Psoas muscle (tissue), 8 donors: ENCODE data around the gene PHOX2A. TPM values are rescaled to one million over a fixed set of nuclear protein-coding genes. Genes with fewer than 3 reads are reported as not detected.
"Not testable (repeated sequence)": the region's sequence is repeated elsewhere in the genome, so short reads cannot be mapped to it uniquely, and the experiment has no call there.

Experiments
- ATAC-seq, 4 donors: fragments of 200-7000 bp; cut with Tn5 transposase; one replicate each; pipeline ENCODE4 v1.9.1; 2020; ENCODE audit warnings: moderate library complexity in 3 of 4, mild to moderate bottlenecking in 2 of 4
- DNase-seq, 2 donors: peaks; one replicate each; pipeline ENCODE4 v3.0.0-alpha.2; 2020
- H3K27ac ChIP-seq: fragments of 200-600 bp; one replicate; pipeline ENCODE4 v1.8.0; 2022
- H3K27me3 ChIP-seq, 3 donors: fragments of 200-600 bp in 1 of 3; one replicate each; pipeline versions ENCODE4 v1.6.1 to v1.8.0; 2013 to 2022; ENCODE audit warnings: low read length in 2 of 3, mild to moderate bottlenecking in 2 of 3, moderate library complexity in 1 of 3; ENCODE audit not compliant: insufficient read depth in 3 of 3
- H3K36me3 ChIP-seq, 2 donors: fragments of 200-600 bp in 1 of 2; one replicate each; pipeline versions ENCODE4 v1.6.1 to v1.8.0; 2013 to 2022; ENCODE audit warnings: low read depth in 1 of 2, mild to moderate bottlenecking in 1 of 2, moderate library complexity in 1 of 2; ENCODE audit not compliant: insufficient read depth in 1 of 2
- H3K4me1 ChIP-seq: fragments of 200-600 bp; one replicate; pipeline ENCODE4 v1.8.0; 2022
- H3K4me3 ChIP-seq: fragments of 200-600 bp; one replicate; pipeline ENCODE4 v1.8.0; 2022; ENCODE audit warnings: mild to moderate bottlenecking
- H3K9me3 ChIP-seq: fragments of 200-600 bp; one replicate; pipeline ENCODE4 v1.8.0; 2022
- WGBS, 3 donors: extraction: QIAGEN DNeasy Blood & Tissue Kit; methylation state at CpG; one replicate each; pipeline versions ENCODE4 v1.1.6 to v1.1.7; 2013; 5-methylcytosine and 5-hydroxymethylcytosine counted together
- intact Hi-C, 2 donors: fragments of 100-400 bp; cut with DNase I; formaldehyde crosslinking; loops; one replicate each; pipeline versions ENCODE4 v1.11.0 to v1.14.2; 2022
- polyA plus RNA-seq, 3 donors: library from polyadenylated mRNA; stranded (reverse); fragments of 200-250 nt; gene quantifications; one replicate each; pipeline ENCODE4 v1.2.3, GENCODE V29; 2013
- total RNA-seq, 4 donors: library from RNA; stranded (reverse); fragmentation: NEBNext Ultra II Directional in 2 of 4; extraction: Animal tissue kit (Norgen Biotek cat#: 25700) in 2 of 4; gene quantifications; one replicate each; pipeline versions ENCODE4 v1.2.1 to v1.2.4, GENCODE V29; 2021 to 2023
- TF ChIP-seq, protein P1 (sequence below): fragments of 200-600 bp; IDR thresholded peaks from one replicate; pipeline ENCODE4 v1.8.0; 2022; ENCODE audit warnings: antibody characterized with exemption
- donor health status: healthy with polysubstance abuse.
- donor health status: DM: no; HTN: no; CAD: no; lungs with moderate emphysema.
- donor health status: Bipolar disorder and iron deficiency.
- donor health status: healthy.
- donor health status: DM: yes; HTN: yes; CAD: no.
- donor health status: DM: no; HTN: no; CAD: no.
- donor health status: DM: no; HTN: no; CAD: no.
- donor health status: DM: yes; HTN: yes; CAD: no.

Gene PHOX2A
- total and polyA plus RNA-seq, 7 donors, result 0.07 TPM; not detected in 6

DNA sequence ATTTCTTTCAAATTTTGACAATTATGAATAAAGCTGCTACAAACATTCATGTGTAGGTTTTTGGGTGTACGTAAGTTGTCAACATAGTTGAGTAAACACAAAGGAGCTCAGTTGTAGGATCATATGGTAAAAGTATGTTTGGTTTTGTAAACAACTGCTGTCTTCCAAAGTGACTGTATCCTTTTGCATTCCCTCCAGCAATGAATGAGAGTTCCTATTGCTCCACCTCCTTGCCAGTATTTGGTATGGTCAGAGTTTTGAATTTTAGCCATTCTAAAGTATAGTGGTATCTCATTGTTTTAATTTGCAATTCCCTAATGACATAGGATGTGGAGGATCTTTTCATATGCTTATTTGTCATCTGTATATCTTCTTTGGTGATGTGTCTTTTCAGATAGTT is 28.0 kb upstream of the PHOX2A start:
- Histone ChIP-seq H3K36me3 (no peaks in the 10 kb centered on the region), H3K4me1 (no peaks in the 10 kb centered on the region), H3K9me3 (no peaks in the 10 kb centered on the region), H3K27ac (no peak overlapping the region), H3K27me3 (peaks cover 0 to 8% (median 0%) of the 10 kb centered on the region in 3 donors), H3K4me3 (no peak overlapping the region)
- ATAC-seq, result no peak
- no peak for DNase-seq
- intact Hi-C loops, result no loop called here
- 85 to 93% (median 92%) methylated on average over 1 of the region's 1 CpG for WGBS, 3 donors
- TF ChIP-seq, protein P1, sequence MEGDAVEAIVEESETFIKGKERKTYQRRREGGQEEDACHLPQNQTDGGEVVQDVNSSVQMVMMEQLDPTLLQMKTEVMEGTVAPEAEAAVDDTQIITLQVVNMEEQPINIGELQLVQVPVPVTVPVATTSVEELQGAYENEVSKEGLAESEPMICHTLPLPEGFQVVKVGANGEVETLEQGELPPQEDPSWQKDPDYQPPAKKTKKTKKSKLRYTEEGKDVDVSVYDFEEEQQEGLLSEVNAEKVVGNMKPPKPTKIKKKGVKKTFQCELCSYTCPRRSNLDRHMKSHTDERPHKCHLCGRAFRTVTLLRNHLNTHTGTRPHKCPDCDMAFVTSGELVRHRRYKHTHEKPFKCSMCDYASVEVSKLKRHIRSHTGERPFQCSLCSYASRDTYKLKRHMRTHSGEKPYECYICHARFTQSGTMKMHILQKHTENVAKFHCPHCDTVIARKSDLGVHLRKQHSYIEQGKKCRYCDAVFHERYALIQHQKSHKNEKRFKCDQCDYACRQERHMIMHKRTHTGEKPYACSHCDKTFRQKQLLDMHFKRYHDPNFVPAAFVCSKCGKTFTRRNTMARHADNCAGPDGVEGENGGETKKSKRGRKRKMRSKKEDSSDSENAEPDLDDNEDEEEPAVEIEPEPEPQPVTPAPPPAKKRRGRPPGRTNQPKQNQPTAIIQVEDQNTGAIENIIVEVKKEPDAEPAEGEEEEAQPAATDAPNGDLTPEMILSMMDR, result no peak

DNA sequence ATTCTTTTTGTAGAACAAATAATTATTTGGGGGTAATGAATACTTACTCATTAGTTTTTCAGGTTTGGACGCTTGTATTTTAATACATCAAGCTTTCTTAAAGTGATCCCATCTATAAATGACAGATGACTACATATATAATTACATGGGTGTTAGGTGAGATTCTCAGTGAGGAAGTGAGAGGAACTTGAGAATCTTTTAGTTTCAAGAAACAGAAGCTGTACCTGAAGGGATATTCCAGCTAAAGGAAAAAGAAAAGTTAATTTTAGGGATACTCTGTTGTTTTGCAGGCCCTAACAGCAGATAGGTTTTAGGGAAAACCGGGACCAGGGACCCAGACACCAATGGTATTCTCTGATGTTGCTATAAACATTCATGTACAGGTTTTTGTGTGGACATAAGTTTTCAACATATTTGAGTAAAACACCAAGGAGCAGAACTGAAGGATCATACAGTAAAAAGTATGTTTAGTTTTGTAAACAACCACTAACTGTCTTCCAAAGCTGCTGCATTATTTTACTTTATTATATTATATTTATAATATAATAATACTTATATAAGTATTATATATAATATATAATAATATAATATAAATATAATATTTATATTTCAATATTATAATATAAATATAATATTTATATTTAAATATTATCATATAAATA is 24.1 kb upstream of the PHOX2A start:
- no peaks in the 10 kb centered on the region for H3K36me3 ChIP-seq
- WGBS, 3 donors, result 63 to 79% (median 76%) methylated on average over 2 of the region's 2 CpGs
- H3K27ac ChIP-seq, result no peak overlapping the region
- TF ChIP-seq, protein P1, result no peak
- no peaks in the 10 kb centered on the region for H3K4me1 ChIP-seq
- peaks cover 0 to 8% (median 0%) of the 10 kb centered on the region in 3 donors for H3K27me3 ChIP-seq
- no peak overlapping the region for H3K4me3 ChIP-seq
- no peaks in the 10 kb centered on the region for H3K9me3 ChIP-seq
- no peak for ATAC-seq
- DNase-seq, result no peak
- intact Hi-C loops, result no loop called here

DNA sequence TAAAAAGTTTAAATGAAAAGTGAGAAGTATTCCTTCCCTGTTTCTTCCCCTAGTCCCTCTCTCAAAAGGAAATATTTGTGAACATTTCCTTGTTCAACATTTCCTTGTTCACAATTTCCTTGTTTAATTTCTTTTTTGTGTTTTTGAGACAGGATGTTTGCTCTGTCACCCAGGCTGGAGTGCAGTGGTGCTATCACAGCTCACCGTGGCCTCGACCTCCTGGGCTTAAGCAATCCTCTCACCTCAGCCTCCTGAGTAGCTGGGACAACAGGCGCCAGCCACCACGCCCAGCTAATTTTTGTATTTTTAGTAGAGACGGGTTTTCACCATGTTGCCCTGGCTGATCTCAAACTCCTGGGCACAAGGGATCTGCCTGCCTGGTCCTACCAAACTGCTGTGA is 23.0 kb upstream of the PHOX2A start:
- intact Hi-C loops, H3K27ac ChIP-seq, H3K36me3 ChIP-seq, H3K4me1 ChIP-seq, H3K4me3 ChIP-seq, ATAC-seq, H3K9me3 ChIP-seq, H3K27me3 ChIP-seq, DNase-seq: not testable (repeated sequence)
- 77 to 87% (median 80%) methylated on average over 5 of the region's 5 CpGs for WGBS, 3 donors

DNA sequence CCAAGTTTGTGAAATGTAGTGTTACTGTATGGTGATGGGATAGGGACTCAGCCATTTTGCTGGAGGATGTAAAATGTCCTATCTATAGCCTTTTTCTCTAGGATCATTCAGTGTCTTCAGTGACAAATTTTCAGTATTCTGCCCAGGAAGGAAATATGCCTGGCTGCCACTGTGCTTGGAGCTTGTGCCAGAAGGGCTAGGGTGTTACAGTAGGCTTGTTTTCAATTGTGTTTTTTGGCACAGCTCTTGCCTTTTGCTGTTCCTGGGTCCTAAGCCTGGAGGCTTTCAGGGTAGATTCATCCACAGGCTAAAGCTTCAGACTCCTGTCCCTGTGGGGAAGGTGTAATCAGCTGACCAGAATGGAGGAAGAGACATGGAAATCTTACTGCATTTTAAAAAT is 22.0 kb upstream of the PHOX2A start:
- H3K36me3 ChIP-seq, result no peaks in the 10 kb centered on the region
- no peak overlapping the region for H3K27ac ChIP-seq
- TF ChIP-seq, protein P1, result no peak
- no peak overlapping the region for H3K4me3 ChIP-seq
- H3K4me1 ChIP-seq, result no peaks in the 10 kb centered on the region
- H3K9me3 ChIP-seq, result no peaks in the 10 kb centered on the region
- ATAC-seq (no peak), DNase-seq (no peak)
- H3K27me3 ChIP-seq, result peaks cover 0 to 8% (median 0%) of the 10 kb centered on the region in 3 donors
- intact Hi-C loops, result no loop called here

DNA sequence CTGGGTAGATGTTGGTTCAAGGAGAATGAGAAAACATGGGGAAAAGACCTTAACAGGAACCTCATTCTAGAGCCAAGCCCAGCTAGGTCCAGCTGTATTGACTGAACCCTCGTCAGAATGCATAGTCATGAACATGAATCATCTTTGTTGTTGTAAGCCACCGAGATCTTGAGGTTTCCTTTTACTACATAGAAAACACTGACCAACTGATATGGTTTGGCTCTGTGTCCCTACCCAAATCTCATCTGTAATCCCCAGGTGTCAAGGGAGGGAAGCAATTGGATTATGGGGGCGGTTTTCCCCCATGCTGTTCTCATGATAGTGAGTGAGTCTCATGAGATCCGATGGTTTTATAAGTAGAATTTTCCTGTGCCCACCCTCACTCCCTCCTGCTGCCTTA is 19.4 kb upstream of the PHOX2A start:
- WGBS, 3 donors, result 73 to 75% (median 74%) methylated on average over 4 of the region's 4 CpGs
- Histone ChIP-seq H3K9me3 (no peaks in the 10 kb centered on the region), H3K27ac (no peak overlapping the region), H3K4me3 (no peak overlapping the region), H3K36me3 (no peaks in the 10 kb centered on the region), H3K27me3 (no peaks in the 10 kb centered on the region), H3K4me1 (no peaks in the 10 kb centered on the region)
- TF ChIP-seq, protein P1, result no peak
- intact Hi-C loops, result no loop called here
- ATAC-seq, result no peak
- no peak for DNase-seq
